Measurements from ENCODE around the gene SYNGR1.

Gene SYNGR1

DNA sequence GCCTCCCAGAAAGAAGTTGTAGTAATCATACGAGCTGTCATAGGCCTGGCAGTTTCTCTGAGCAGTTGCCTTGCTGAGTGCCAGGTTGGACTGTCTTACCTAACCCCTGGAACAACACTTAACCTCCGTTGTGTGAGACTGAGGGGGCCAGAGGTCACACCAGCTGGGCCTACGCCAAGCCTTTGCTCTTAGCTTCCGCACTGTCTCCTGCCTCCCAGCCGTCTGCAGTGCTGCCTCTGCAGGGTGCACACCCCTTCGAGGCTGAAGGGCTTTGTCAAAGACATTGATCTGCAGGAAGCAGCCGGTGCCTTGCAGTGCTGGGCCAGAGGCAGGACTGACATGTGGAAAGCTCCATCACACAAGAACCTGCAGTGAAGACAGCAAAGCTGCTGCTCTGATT lies 66.5 kb downstream of the SYNGR1 start:
- in situ Hi-C loops (cut with HindIII; ENCODE audit: low sequenced_read_pairs): no loop called here
- no peak for DNase-seq (ENCODE audit: low read depth)

DNA sequence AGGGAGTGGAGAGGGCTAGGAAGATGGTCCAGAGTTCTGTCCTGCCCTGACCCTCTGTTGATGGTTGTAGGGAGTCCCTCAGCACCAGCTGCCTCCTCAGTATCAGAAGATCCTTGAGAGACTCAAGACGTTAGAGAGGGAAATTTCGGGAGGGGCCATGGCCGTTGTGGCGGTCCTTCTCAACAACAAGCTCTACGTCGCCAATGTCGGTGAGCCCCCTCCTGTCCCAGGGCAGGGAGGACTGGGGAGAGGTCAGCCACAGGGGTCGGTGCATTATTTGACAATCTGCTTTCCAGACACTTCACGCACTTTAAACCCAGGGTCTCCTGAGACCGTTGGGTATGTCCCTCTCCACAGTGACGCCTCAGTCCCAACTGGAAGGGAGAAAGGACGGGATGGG lies 67.8 kb downstream of the SYNGR1 start:
- in situ Hi-C loops (cut with HindIII; ENCODE audit: low sequenced_read_pairs): no loop called here
- DNase-seq (ENCODE audit: low read depth): no peak
- H3K4me3 ChIP-seq (ENCODE audit: low read depth, low read length): no peak overlapping the region
- TF ChIP-seq, protein P1, sequence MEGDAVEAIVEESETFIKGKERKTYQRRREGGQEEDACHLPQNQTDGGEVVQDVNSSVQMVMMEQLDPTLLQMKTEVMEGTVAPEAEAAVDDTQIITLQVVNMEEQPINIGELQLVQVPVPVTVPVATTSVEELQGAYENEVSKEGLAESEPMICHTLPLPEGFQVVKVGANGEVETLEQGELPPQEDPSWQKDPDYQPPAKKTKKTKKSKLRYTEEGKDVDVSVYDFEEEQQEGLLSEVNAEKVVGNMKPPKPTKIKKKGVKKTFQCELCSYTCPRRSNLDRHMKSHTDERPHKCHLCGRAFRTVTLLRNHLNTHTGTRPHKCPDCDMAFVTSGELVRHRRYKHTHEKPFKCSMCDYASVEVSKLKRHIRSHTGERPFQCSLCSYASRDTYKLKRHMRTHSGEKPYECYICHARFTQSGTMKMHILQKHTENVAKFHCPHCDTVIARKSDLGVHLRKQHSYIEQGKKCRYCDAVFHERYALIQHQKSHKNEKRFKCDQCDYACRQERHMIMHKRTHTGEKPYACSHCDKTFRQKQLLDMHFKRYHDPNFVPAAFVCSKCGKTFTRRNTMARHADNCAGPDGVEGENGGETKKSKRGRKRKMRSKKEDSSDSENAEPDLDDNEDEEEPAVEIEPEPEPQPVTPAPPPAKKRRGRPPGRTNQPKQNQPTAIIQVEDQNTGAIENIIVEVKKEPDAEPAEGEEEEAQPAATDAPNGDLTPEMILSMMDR (IDR thresholded peaks at IDR 0.05; ENCODE audit: low read depth, low read length, missing control alignments): no peak

More for the DNA sequence above, 66.5 kb downstream of the SYNGR1 start:
- TF ChIP-seq, protein P1 (IDR thresholded peaks at IDR 0.05; ENCODE audit: low read depth, low read length, missing control alignments): no peak
- no peak overlapping the region for H3K4me3 ChIP-seq (ENCODE audit: low read depth, low read length)

DNA sequence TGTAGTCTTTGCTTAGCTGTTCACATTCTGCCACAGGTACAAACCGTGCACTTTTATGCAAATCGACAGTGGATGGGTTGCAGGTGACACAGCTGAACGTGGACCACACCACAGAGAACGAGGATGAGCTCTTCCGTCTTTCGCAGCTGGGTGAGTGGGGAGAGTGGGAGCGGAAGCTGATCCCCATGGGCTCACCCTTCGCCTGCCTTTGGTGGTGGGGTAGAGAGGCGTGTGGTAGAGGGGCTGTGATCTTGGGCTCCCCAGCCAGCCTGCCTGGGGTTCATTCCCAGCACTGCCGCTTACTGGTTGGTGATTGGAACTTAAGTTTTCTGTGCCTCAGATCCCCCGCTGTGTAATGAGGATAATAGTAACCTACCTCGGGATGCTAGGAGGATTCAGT lies 68.9 kb downstream of the SYNGR1 start:
- no peak overlapping the region for H3K4me3 ChIP-seq (ENCODE audit: low read depth, low read length)
- in situ Hi-C loops (cut with HindIII; ENCODE audit: low sequenced_read_pairs): no loop called here
- TF ChIP-seq, protein P1 (IDR thresholded peaks at IDR 0.05; ENCODE audit: low read depth, low read length, missing control alignments): no peak
- no peak for DNase-seq (ENCODE audit: low read depth)

DNA sequence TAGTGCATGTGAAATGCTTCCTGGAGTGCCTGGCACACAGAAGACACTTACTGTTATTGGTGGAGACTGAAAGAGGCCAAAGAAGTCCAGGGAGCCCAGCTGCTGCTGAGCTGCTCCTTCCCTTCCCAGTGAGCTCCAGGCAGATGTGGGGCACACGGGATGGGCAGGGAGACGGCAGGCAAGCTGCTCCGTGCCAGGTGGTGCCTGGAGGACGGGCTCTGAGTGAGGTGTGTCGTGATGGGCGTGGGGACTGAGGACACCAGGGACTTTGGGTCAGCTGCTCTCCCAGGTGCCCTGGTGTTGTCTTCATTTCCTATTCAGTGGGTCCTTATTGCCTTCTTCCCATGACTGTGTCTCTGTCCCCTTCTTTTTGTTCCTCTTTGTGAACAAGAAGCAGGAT lies 69.3 kb downstream of the SYNGR1 start:
- TF ChIP-seq, protein P1 (IDR thresholded peaks at IDR 0.05; ENCODE audit: low read depth, low read length, missing control alignments): no peak
- H3K4me3 ChIP-seq (ENCODE audit: low read depth, low read length): no peak overlapping the region
- DNase-seq (ENCODE audit: low read depth): no peak
- in situ Hi-C loops (cut with HindIII; ENCODE audit: low sequenced_read_pairs): no loop called here

DNA sequence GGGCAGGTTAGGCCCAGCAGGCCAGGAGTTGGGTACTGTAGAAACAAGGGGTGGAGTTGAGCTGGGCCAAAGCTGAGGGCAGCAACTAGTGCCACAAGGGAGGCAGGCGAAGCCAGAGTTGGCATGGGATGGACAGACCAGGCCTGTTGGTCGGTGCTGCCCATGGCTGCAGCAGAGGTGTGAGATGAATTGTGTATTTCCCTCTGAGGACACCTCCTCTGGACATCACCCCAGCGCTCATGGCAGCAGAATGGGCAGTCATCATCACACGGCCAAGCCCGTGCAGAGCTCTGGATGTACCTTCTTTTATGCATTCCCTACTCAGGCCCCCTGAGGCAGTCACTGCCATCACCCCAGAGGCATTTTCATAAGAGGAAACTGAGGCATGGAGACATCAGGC lies 70.1 kb downstream of the SYNGR1 start:
- H3K4me3 ChIP-seq (ENCODE audit: low read depth, low read length): no peak overlapping the region
- TF ChIP-seq, protein P1 (IDR thresholded peaks at IDR 0.05; ENCODE audit: low read depth, low read length, missing control alignments): no peak
- in situ Hi-C loops (cut with HindIII; ENCODE audit: low sequenced_read_pairs): loop anchor here (5.0 kb wide), 1 partner anchor 62 kb away; no protein-coding TSS in a partner anchor
- no peak for DNase-seq (ENCODE audit: low read depth)

DNA sequence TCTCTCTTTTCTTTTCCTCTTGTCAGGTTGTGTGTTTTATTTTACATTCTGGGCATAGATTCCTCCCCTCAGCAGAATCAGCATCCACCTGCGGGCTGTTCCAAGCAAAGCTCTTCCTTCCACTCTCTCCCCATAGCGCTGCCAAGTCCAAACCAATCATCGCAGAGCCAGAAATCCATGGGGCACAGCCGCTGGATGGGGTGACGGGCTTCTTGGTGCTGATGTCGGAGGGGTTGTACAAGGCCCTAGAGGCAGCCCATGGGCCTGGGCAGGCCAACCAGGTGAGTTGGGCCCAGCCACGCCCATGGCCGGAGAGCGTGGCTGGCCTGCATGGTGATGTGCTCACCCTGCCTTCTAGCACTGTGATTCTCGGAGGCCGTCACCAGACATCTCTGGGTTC lies 71.9 kb downstream of the SYNGR1 start:
- no peak for DNase-seq (ENCODE audit: low read depth)
- TF ChIP-seq, protein P1 (IDR thresholded peaks at IDR 0.05; ENCODE audit: low read depth, low read length, missing control alignments): no peak
- no peak overlapping the region for H3K4me3 ChIP-seq (ENCODE audit: low read depth, low read length)
- in situ Hi-C loops (cut with HindIII; ENCODE audit: low sequenced_read_pairs): loop anchor here (5.0 kb wide), 1 partner anchor 61 kb away; no protein-coding TSS in a partner anchor

DNA sequence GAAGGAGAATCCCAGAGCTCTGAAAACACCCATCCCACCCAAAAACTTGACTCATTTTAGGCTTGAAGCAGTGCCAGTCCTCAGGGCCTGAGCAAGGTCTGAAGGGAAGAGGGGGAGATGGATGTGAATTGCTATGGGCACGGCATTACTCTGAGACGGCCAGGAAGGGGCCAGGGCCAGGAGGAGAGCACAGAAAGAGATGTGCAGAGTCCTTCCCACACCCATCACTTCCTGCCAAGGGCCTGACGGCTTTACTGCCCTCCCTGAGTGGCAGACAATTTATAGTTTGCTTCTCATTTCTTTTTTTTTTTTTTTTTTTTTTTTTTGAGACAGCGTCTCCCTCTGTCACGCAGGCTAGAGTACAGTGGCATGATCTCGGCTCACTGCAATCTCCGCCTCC lies 72.3 kb downstream of the SYNGR1 start:
- H3K4me3 ChIP-seq (ENCODE audit: low read depth, low read length): no peak overlapping the region
- in situ Hi-C loops (cut with HindIII; ENCODE audit: low sequenced_read_pairs): loop anchor here (5.0 kb wide), 1 partner anchor 60 kb away; no protein-coding TSS in a partner anchor
- TF ChIP-seq, protein P1 (IDR thresholded peaks at IDR 0.05; ENCODE audit: low read depth, low read length, missing control alignments): no peak
- DNase-seq (ENCODE audit: low read depth): no peak

Measured in astrocyte of the cerebellum (primary cell).